Neural cell (in vitro differentiated cells): ENCODE results near the gene MBD5. TPM values are rescaled to one million over a fixed set of nuclear protein-coding genes. Genes with fewer than 3 reads are reported as not detected.

Experiments
- H2AFZ ChIP-seq: fragments of 200-600, 300-800 bp; sonication (generic), shearing (Covaris generic); 2 replicates; pipeline ENCODE4 v1.6.0; 2014; ENCODE audit warnings: low read depth, mild to moderate bottlenecking, antibody characterized with exemption, low read length, moderate library complexity
- H3F3A ChIP-seq: fragments of 200-600 bp; shearing (Covaris generic); 2 replicates; pipeline ENCODE4 v1.6.1; 2016; ENCODE audit warnings: mild to moderate bottlenecking, moderate library complexity, mixed read lengths, antibody characterized with exemption, low read length; ENCODE audit not compliant: insufficient read depth, poor library complexity, severe bottlenecking
- H3K27ac ChIP-seq: fragments of 200-600, 300-800 bp; sonication (generic), shearing (Covaris generic); 2 replicates; pipeline ENCODE4 v1.5.1; 2014; ENCODE audit warnings: mild to moderate bottlenecking, low read length, moderate library complexity
- H3K27me3 ChIP-seq: fragments of 300-800, 200-600 bp; sonication (generic), shearing (Covaris generic); 2 replicates; pipeline ENCODE4 v1.6.0; 2014; ENCODE audit warnings: mild to moderate bottlenecking, low read depth, low read length, moderate library complexity; ENCODE audit not compliant: insufficient read depth
- H3K36me3 ChIP-seq: fragments of 300-800, 200-600 bp; sonication (generic), shearing (Covaris generic); 2 replicates; pipeline ENCODE4 v1.5.1; 2014; ENCODE audit warnings: mild to moderate bottlenecking, antibody characterized with exemption, low read length, moderate library complexity; ENCODE audit not compliant: insufficient read depth
- H3K4me2 ChIP-seq: fragments of 300-800, 200-600 bp; sonication (generic), shearing (Covaris generic); 2 replicates; pipeline ENCODE4 v1.6.0; 2014; ENCODE audit warnings: mild to moderate bottlenecking, low read length
- H3K4me3 ChIP-seq: fragments of 300-800, 200-600 bp; sonication (generic), shearing (Covaris generic); 2 replicates; pipeline ENCODE4 v1.5.1; 2014; ENCODE audit warnings: mild to moderate bottlenecking, low read length, moderate library complexity
- H3K79me2 ChIP-seq: fragments of 200-600 bp; shearing (Covaris generic); replicated peaks from 2 replicates; pipeline ENCODE4 v1.6.0; 2014; ENCODE audit warnings: mild to moderate bottlenecking, low read length, moderate library complexity; ENCODE audit not compliant: insufficient read depth
- H3K9ac ChIP-seq: fragments of 300-800, 200-600 bp; sonication (generic), shearing (Covaris generic); 2 replicates; pipeline ENCODE4 v1.6.1; 2016; ENCODE audit warnings: mild to moderate bottlenecking, low read length, mixed read lengths
- H3K9me2 ChIP-seq: fragments of 200-600 bp; shearing (Covaris generic); 2 replicates; pipeline ENCODE4 v1.6.1; 2016; ENCODE audit warnings: mild to moderate bottlenecking, low read length, mixed read lengths; ENCODE audit not compliant: insufficient read depth
- H3K9me3 ChIP-seq: fragments of 200-600, 300-800 bp; sonication (generic), shearing (Covaris generic); 2 replicates; pipeline ENCODE4 v1.6.1; 2016; ENCODE audit warnings: mild to moderate bottlenecking, mixed run types, low read length, moderate library complexity, mixed read lengths
- H4K20me1 ChIP-seq: fragments of 200-600 bp; shearing (Covaris generic); 2 replicates; pipeline ENCODE4 v1.6.1; 2016; ENCODE audit warnings: mild to moderate bottlenecking, mixed run types; ENCODE audit not compliant: insufficient read depth
- CTCF ChIP-seq: fragments of 450-650 bp; IDR thresholded peaks from 2 replicates; pipeline ENCODE4 v1.5.1; 2014; ENCODE audit warnings: antibody characterized with exemption, mild to moderate bottlenecking, moderate library complexity; ENCODE audit not compliant: poor library complexity, severe bottlenecking
- EP300 ChIP-seq: fragments of 450-650 bp; conservative IDR thresholded peaks from 2 replicates; pipeline ENCODE4 v1.6.1; 2014; ENCODE audit warnings: antibody characterized with exemption, mild to moderate bottlenecking, moderate library complexity; ENCODE audit not compliant: poor library complexity, severe bottlenecking
- EZH2 ChIP-seq: fragments of 200-600, 300-800 bp; shearing (Covaris generic), sonication (generic); IDR thresholded peaks from 2 replicates; pipeline ENCODE4 v1.6.1; 2014; ENCODE audit warnings: antibody characterized with exemption, low read length, borderline replicate concordance, mild to moderate bottlenecking; ENCODE audit not compliant: insufficient read depth, poor library complexity, severe bottlenecking
- MXI1 ChIP-seq: fragments of 450-650 bp; conservative IDR thresholded peaks from 2 replicates; pipeline ENCODE4 v1.6.1; 2014; ENCODE audit warnings: antibody characterized with exemption, mild to moderate bottlenecking; ENCODE audit not compliant: poor library complexity, severe bottlenecking
- POLR2AphosphoS5 ChIP-seq: IDR thresholded peaks from 2 replicates; pipeline ENCODE4 v1.6.1; 2012
- RAD21 ChIP-seq: fragments of 450-650 bp; conservative IDR thresholded peaks from 2 replicates; pipeline ENCODE4 v1.6.1; 2014; ENCODE audit warnings: antibody characterized with exemption, mild to moderate bottlenecking, moderate library complexity
- SMC3 ChIP-seq: fragments of 450-650 bp; conservative IDR thresholded peaks from 2 replicates; pipeline ENCODE4 v1.6.1; 2014; ENCODE audit warnings: antibody characterized with exemption, mild to moderate bottlenecking, moderate library complexity; ENCODE audit not compliant: poor library complexity
- TAF1 ChIP-seq: IDR thresholded peaks from 2 replicates; pipeline ENCODE4 v1.6.1; 2012; ENCODE audit warnings: low read depth
- polyA plus RNA-seq: library from polyadenylated mRNA; depleted of rRNA; stranded (reverse); fragments of >200 nt; gene quantifications from 2 replicates; pipeline ENCODE4 v1.2.3, GENCODE V29; 2014
- TF ChIP-seq, protein P1 (sequence below): IDR thresholded peaks from 2 replicates; pipeline ENCODE4 v1.6.1; 2012; ENCODE audit warnings: borderline replicate concordance

MBD5 gene
- polyA plus RNA-seq, 1 donor from 2014 or later: 9.7 TPM

DNA sequence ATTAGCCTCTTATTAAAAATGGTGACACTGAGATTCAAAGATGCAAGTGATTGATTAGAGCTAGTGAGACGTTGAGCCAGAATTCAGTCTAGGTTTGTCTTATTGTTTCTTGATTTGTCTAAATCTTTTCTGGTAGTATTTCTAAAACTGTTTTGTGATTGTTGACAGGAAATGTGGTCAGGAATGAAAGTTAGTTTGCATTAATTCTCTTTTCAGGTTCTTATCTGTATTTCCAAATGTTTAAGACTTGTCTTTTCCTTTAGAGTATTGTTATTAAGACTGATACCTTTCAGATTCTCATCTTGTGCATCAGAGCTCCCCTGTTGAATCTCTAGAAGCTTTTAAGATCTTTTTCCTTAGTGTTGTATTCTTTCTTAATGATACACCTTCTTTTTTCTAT lies 89.3 kb downstream of the MBD5 start:
- TF ChIP-seq MXI1 (no peak), TAF1 (no peak), EP300 (no peak)
- TF ChIP-seq, protein P1, sequence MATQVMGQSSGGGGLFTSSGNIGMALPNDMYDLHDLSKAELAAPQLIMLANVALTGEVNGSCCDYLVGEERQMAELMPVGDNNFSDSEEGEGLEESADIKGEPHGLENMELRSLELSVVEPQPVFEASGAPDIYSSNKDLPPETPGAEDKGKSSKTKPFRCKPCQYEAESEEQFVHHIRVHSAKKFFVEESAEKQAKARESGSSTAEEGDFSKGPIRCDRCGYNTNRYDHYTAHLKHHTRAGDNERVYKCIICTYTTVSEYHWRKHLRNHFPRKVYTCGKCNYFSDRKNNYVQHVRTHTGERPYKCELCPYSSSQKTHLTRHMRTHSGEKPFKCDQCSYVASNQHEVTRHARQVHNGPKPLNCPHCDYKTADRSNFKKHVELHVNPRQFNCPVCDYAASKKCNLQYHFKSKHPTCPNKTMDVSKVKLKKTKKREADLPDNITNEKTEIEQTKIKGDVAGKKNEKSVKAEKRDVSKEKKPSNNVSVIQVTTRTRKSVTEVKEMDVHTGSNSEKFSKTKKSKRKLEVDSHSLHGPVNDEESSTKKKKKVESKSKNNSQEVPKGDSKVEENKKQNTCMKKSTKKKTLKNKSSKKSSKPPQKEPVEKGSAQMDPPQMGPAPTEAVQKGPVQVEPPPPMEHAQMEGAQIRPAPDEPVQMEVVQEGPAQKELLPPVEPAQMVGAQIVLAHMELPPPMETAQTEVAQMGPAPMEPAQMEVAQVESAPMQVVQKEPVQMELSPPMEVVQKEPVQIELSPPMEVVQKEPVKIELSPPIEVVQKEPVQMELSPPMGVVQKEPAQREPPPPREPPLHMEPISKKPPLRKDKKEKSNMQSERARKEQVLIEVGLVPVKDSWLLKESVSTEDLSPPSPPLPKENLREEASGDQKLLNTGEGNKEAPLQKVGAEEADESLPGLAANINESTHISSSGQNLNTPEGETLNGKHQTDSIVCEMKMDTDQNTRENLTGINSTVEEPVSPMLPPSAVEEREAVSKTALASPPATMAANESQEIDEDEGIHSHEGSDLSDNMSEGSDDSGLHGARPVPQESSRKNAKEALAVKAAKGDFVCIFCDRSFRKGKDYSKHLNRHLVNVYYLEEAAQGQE: no peak
- no peak overlapping the region for H3K9ac ChIP-seq
- no peaks in the 10 kb centered on the region for H4K20me1 ChIP-seq
- H3K4me3 ChIP-seq: no peak overlapping the region
- H3K4me2 ChIP-seq: no peak overlapping the region
- H3K36me3 ChIP-seq: no peaks in the 10 kb centered on the region
- H3K9me3 ChIP-seq: no peaks in the 10 kb centered on the region
- H3K27me3 ChIP-seq: no peaks in the 10 kb centered on the region
- no peak overlapping the region for H2AFZ ChIP-seq
- no peak overlapping the region for H3K27ac ChIP-seq
- no peaks in the 10 kb centered on the region for H3K9me2 ChIP-seq
- peaks cover 27% of the 10 kb centered on the region for H3K79me2 ChIP-seq
- no peaks in the 10 kb centered on the region for H3F3A ChIP-seq

DNA sequence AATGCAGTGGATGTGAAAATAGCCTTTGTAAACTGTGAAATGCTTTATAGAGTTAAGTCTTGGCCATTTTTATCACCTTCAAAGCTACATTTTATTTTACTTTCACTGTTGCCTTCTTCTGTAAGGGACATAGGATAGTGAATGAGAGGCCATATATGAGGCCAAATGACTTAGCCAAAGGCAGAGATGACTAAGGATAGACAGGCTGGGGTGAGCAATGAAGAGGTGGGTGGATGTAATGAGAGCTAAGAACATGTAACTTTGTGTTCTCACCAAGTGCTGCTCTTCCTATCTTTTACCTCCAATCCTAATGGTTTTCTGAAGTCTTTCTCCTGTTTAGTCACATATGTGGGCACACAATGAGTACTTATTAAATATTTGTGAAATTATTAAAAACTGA lies 101.9 kb downstream of the MBD5 start:
- Histone ChIP-seq H3K4me3 (no peak overlapping the region), H2AFZ (no peak overlapping the region), H3F3A (no peaks in the 10 kb centered on the region), H3K9me3 (no peaks in the 10 kb centered on the region), H3K4me2 (no peak overlapping the region), H3K27me3 (no peaks in the 10 kb centered on the region), H4K20me1 (no peaks in the 10 kb centered on the region), H3K27ac (no peak overlapping the region), H3K9ac (no peak overlapping the region), H3K79me2 (no peaks in the 10 kb centered on the region), H3K9me2 (no peaks in the 10 kb centered on the region), H3K36me3 (no peaks in the 10 kb centered on the region)
- TF ChIP-seq CTCF (no peak), MXI1 (no peak), TAF1 (no peak), RAD21 (no peak), SMC3 (no peak), EP300 (no peak), POLR2AphosphoS5 (no peak), EZH2 (no peak)
- TF ChIP-seq, protein P1: no peak
